RPMI8226 (cell line): ENCODE data around the gene PHTF1.

Experiments
- DNase-seq: peaks from one replicate; pipeline ENCODE4 v3.0.0-alpha.2; 2015

The PHTF1 gene

GRCh38 chr1:113663165-113663951 is 95.9 kb downstream of the PHTF1 start:
- no peak for DNase-seq

GRCh38 chr1:113662101-113662500 is 97.2 kb downstream of the PHTF1 start:
- DNase-seq = no peak

GRCh38 chr1:113660088-113660487 is 99.2 kb downstream of the PHTF1 start:
- DNase-seq = no peak

GRCh38 chr1:113659556-113659955 is 99.7 kb downstream of the PHTF1 start:
- no peak for DNase-seq

- no peak for DNase-seq
Measured at GRCh38 chr1:113659035-113659434, 100.3 kb downstream of the PHTF1 start.

- no peak for DNase-seq
Measured at GRCh38 chr1:113657556-113658063, 101.7 kb downstream of the PHTF1 start.

GRCh38 chr1:113657126-113657525 is 102.2 kb downstream of the PHTF1 start:
- DNase-seq = no peak

GRCh38 chr1:113654883-113655282 is 104.4 kb downstream of the PHTF1 start:
- DNase-seq = no peak

GRCh38 chr1:113653741-113654140 is 105.5 kb downstream of the PHTF1 start:
- DNase-seq = no peak

- no peak for DNase-seq
Measured at GRCh38 chr1:113652771-113653170, 106.5 kb downstream of the PHTF1 start.

- no peak for DNase-seq
Measured at GRCh38 chr1:113648478-113648877, 110.8 kb downstream of the PHTF1 start.

GRCh38 chr1:113647164-113647563 is 112.1 kb downstream of the PHTF1 start:
- DNase-seq = no peak
